HepG2 (cell line): ENCODE results near the gene PDPK1. TPM values are rescaled to one million over a fixed set of nuclear protein-coding genes. Genes with fewer than 3 reads are reported as not detected.

Experiments
- ATAD3A ChIP-seq: sonication (generic); formaldehyde crosslinking; IDR thresholded peaks from 2 replicates; pipeline ENCODE4 v1.4.0; 2020; ENCODE audit warnings: missing genetic modification reagents
- BHLHE40 ChIP-seq: IDR thresholded peaks from 2 replicates; pipeline ENCODE4 v1.6.1; 2011; ENCODE audit warnings: low read length, improper control_type of control experiment
- CAMTA2 ChIP-seq: sonication (generic); formaldehyde crosslinking; IDR thresholded peaks from 2 replicates; pipeline ENCODE4 v1.4.0; 2020; ENCODE audit warnings: mild to moderate bottlenecking, missing genetic modification reagents, borderline replicate concordance
- CEBPB ChIP-seq: IDR thresholded peaks from 2 replicates; pipeline ENCODE4 v1.6.1; 2011; ENCODE audit warnings: low read depth, low read length, improper control_type of control experiment, borderline replicate concordance
- CHD2 ChIP-seq: IDR thresholded peaks from 2 replicates; pipeline ENCODE4 v1.6.1; 2011; ENCODE audit warnings: low read depth, low read length, improper control_type of control experiment
- DMAP1 ChIP-seq: IDR thresholded peaks from 2 replicates; pipeline ENCODE4 v1.6.1; 2016
- EED ChIP-seq: sonication (generic); formaldehyde crosslinking; IDR thresholded peaks from 2 replicates; pipeline ENCODE4 v1.5.0; 2020; ENCODE audit warnings: mild to moderate bottlenecking, missing genetic modification reagents
- EHMT2 ChIP-seq: fragments of 200-600 bp; sonication (generic); IDR thresholded peaks from 2 replicates; pipeline ENCODE4 v1.7.0; 2017; ENCODE audit warnings: antibody characterized with exemption, low read depth, low read length, borderline replicate concordance
- HNRNPK ChIP-seq: fragments of 200-400 bp; formaldehyde crosslinking; IDR thresholded peaks from 2 replicates; pipeline ENCODE4 v1.6.1; 2018; ENCODE audit warnings: low read length, low read depth, moderate library complexity, mild to moderate bottlenecking; ENCODE audit not compliant: poor library complexity, severe bottlenecking
- HOXA5 ChIP-seq: sonication (generic); formaldehyde crosslinking; IDR thresholded peaks from 2 replicates; pipeline ENCODE4 v1.4.0; 2020; ENCODE audit warnings: missing genetic modification reagents
- KLF12 ChIP-seq: sonication (generic); formaldehyde crosslinking; IDR thresholded peaks from 2 replicates; pipeline ENCODE4 v1.4.0; 2020; ENCODE audit warnings: missing genetic modification reagents, borderline replicate concordance
- MED1 ChIP-seq: sonication (generic); formaldehyde crosslinking; IDR thresholded peaks from 2 replicates; pipeline ENCODE4 v1.4.0; 2020; ENCODE audit warnings: missing genetic modification reagents
- NRL ChIP-seq: sonication (generic); formaldehyde crosslinking; IDR thresholded peaks from 2 replicates; pipeline ENCODE4 v1.5.0; 2020; ENCODE audit warnings: missing genetic modification reagents, mild to moderate bottlenecking, moderate library complexity, borderline replicate concordance
- RAD51 ChIP-seq: fragments of 450-650 bp; IDR thresholded peaks from 2 replicates; pipeline ENCODE4 v1.6.1; 2016; ENCODE audit warnings: borderline replicate concordance
- RBFOX2 ChIP-seq: fragments of 200-400 bp; formaldehyde crosslinking; IDR thresholded peaks from 2 replicates; pipeline ENCODE4 v1.6.1; 2017; ENCODE audit warnings: low read depth, mild to moderate bottlenecking, low read length
- REPIN1 ChIP-seq: sonication (generic); formaldehyde crosslinking; IDR thresholded peaks from 2 replicates; pipeline ENCODE4 v1.8.0; 2022; ENCODE audit warnings: missing genetic modification reagents, low read depth, mild to moderate bottlenecking, borderline replicate concordance
- SP4 ChIP-seq: sonication (generic); formaldehyde crosslinking; IDR thresholded peaks from 2 replicates; pipeline ENCODE4 v1.8.1; 2023; ENCODE audit warnings: mild to moderate bottlenecking, missing genetic modification reagents
- ZNF335 ChIP-seq: sonication (generic); formaldehyde crosslinking; IDR thresholded peaks from 2 replicates; pipeline ENCODE4 v1.4.0; 2020; ENCODE audit warnings: missing genetic modification reagents
- ZNF567 ChIP-seq: sonication (generic); formaldehyde crosslinking; IDR thresholded peaks from 2 replicates; pipeline ENCODE4 v1.8.1; 2023; ENCODE audit warnings: mild to moderate bottlenecking, missing genetic modification reagents, borderline replicate concordance
- ZNF598 ChIP-seq: sonication (generic); formaldehyde crosslinking; IDR thresholded peaks from 2 replicates; pipeline ENCODE4 v1.5.1; 2020; ENCODE audit warnings: mild to moderate bottlenecking, missing genetic modification reagents, borderline replicate concordance
- ZNF720 ChIP-seq: sonication (generic); formaldehyde crosslinking; IDR thresholded peaks from 2 replicates; pipeline ENCODE4 v1.4.0; 2020; ENCODE audit warnings: missing genetic modification reagents
- ZNF850 ChIP-seq: sonication (generic); formaldehyde crosslinking; conservative IDR thresholded peaks from 2 replicates; pipeline ENCODE4 v1.9.0; 2021; ENCODE audit warnings: mild to moderate bottlenecking, missing genetic modification reagents
- ZNF883 ChIP-seq: sonication (generic); formaldehyde crosslinking; IDR thresholded peaks from 2 replicates; pipeline ENCODE4 v1.5.1; 2020; ENCODE audit warnings: mild to moderate bottlenecking, missing genetic modification reagents; ENCODE audit errors: not compliant biosample characterization
- ZSCAN31 ChIP-seq: sonication (generic); formaldehyde crosslinking; IDR thresholded peaks from 2 replicates; pipeline ENCODE4 v1.5.0; 2020; ENCODE audit warnings: low read depth, mild to moderate bottlenecking, missing genetic modification reagents
- polyA plus RNA-seq, 8 experiments: library from polyadenylated mRNA; depleted of rRNA in 3 of 8; stranded (reverse) in 7 of 8; unstranded in 1 of 8; fragments of >200 nt; fragmentation: Illumina TruSeq in 4 of 8; extraction: Trizol in 4 of 8; gene quantifications; 2 replicates each; pipeline versions ENCODE4 v1.2.1 to v1.2.3, GENCODE V29; 2011 to 2016; ENCODE audit warnings: low read depth in 4 of 8, missing spikeins in 1 of 8, mixed read lengths in 1 of 8; ENCODE audit not compliant: insufficient read depth in 1 of 8
- total RNA-seq, 5 experiments: library from RNA; depleted of rRNA; stranded (reverse); fragments of >200 nt; fragmentation: Illumina TruSeq; extraction: Trizol; gene quantifications; 2 replicates each; pipeline ENCODE4 v1.2.3, GENCODE V29; 2016; ENCODE audit warnings: low read depth in 1 of 5
- TF ChIP-seq, protein P1 (sequence below): sonication (generic); formaldehyde crosslinking; IDR thresholded peaks from 2 replicates; pipeline ENCODE4 v1.5.0; 2020; ENCODE audit warnings: missing genetic modification reagents
- TF ChIP-seq, protein P2 (sequence below): sonication (generic); formaldehyde crosslinking; IDR thresholded peaks from 2 replicates; pipeline ENCODE4 v1.4.0; 2020; ENCODE audit warnings: missing genetic modification reagents
- TF ChIP-seq, protein P3 (sequence below): sonication (generic); formaldehyde crosslinking; IDR thresholded peaks from 2 replicates; pipeline ENCODE4 v1.4.0; 2020; ENCODE audit warnings: missing genetic modification reagents

PDPK1 gene
- total and polyA plus RNA-seq, 2 of the 13 experiments (the other 11 are each of a cell fraction or from before 2014, with no cell fraction given) = 59.6 to 129 TPM

DNA sequence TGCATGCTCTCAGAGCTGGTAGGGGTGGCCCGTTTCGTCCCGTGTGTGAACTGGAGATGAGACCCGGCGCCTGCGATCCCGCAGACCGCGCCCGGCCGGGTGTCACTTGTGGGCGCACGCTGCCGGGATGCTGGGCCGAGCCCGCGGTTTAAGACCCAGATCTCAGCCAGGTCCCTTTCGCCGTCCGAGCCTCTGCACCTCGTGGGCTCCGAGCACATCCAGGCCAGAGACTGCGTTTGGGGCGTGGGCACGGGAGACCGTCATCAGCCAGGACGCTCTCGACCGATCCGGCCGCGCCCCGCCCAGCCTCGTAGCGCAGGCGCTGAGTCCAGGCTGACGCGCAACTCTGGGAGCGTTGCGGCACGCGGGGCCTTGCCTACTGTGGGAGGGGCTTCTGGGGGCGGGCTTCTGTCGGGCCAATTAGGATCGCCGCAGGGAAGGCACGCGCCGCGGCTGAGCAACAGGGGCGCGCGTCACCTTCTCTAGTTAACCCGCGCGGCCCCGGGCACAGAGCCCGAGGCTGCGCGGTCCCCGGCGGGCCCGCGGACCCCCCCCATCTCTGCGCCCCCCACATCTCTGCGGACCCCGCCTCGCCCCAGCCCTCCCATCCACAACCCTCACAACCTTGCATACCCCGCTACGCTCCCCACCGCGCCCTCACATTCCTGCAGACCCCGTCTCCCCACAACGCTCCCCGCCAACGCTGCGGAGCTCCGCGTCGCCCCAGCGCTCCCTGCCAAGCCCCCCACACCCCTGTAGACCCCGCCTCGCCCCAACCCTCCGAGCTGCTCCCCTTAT, 5.9 kb upstream of the PDPK1 start (continued):
- TF ChIP-seq, protein P1, sequence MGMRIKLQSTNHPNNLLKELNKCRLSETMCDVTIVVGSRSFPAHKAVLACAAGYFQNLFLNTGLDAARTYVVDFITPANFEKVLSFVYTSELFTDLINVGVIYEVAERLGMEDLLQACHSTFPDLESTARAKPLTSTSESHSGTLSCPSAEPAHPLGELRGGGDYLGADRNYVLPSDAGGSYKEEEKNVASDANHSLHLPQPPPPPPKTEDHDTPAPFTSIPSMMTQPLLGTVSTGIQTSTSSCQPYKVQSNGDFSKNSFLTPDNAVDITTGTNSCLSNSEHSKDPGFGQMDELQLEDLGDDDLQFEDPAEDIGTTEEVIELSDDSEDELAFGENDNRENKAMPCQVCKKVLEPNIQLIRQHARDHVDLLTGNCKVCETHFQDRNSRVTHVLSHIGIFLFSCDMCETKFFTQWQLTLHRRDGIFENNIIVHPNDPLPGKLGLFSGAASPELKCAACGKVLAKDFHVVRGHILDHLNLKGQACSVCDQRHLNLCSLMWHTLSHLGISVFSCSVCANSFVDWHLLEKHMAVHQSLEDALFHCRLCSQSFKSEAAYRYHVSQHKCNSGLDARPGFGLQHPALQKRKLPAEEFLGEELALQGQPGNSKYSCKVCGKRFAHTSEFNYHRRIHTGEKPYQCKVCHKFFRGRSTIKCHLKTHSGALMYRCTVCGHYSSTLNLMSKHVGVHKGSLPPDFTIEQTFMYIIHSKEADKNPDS (CRISPR knock-in tag) = no peak
- TF ChIP-seq SP4 (CRISPR knock-in tag) (peak; percentile 75; the same call in 1 of the 2 replicates), KLF12 (CRISPR knock-in tag) (peak; percentile 84; the same call in 1 of the 2 replicates), RBFOX2 (peak; percentile 91), RAD51 (no peak), CEBPB (peak; percentile 41; the same call in 1 of the 2 replicates), NRL (0 out of 2 replicates have a peak, but pooled peaks have one; percentile 33), ZSCAN31 (peak; percentile 79), ZNF598 (peak; percentile 79; the same call in 1 of the 2 replicates), ZNF335 (no peak), DMAP1 (CRISPR knock-in tag) (peak; percentile 62; the same call in 1 of the 2 replicates), MED1 (CRISPR knock-in tag) (peak; percentile 67; the same call in 1 of the 2 replicates), REPIN1 (CRISPR knock-in tag) (0 out of 2 replicates have a peak, but pooled peaks have one; percentile 34), CHD2 (no peak), HNRNPK (peak; percentile 92), ZNF720 (no peak), ZNF850 (CRISPR knock-in tag) (no peak), CAMTA2 (CRISPR knock-in tag) (peak; percentile 72; the same call in 1 of the 2 replicates), ZNF883 (CRISPR knock-in tag) (peak; percentile 53), BHLHE40 (peak; percentile 91), ZNF567 (CRISPR knock-in tag) (peak; percentile 52), EHMT2 (no peak), ATAD3A (no peak), HOXA5 (CRISPR knock-in tag) (peak; percentile 45; the same call in 1 of the 2 replicates), EED (peak; percentile 35; the same call in 1 of the 2 replicates)
- TF ChIP-seq, protein P2, sequence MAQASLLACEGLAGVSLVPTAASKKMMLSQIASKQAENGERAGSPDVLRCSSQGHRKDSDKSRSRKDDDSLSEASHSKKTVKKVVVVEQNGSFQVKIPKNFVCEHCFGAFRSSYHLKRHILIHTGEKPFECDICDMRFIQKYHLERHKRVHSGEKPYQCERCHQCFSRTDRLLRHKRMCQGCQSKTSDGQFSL (CRISPR knock-in tag) = peak; percentile 87
- TF ChIP-seq, protein P3, sequence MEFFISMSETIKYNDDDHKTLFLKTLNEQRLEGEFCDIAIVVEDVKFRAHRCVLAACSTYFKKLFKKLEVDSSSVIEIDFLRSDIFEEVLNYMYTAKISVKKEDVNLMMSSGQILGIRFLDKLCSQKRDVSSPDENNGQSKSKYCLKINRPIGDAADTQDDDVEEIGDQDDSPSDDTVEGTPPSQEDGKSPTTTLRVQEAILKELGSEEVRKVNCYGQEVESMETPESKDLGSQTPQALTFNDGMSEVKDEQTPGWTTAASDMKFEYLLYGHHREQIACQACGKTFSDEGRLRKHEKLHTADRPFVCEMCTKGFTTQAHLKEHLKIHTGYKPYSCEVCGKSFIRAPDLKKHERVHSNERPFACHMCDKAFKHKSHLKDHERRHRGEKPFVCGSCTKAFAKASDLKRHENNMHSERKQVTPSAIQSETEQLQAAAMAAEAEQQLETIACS (CRISPR knock-in tag) = peak; percentile 77
